ENCODE data around the gene SPATA33. TPM values are rescaled to one million over a fixed set of nuclear protein-coding genes. Genes with fewer than 3 reads are reported as not detected.

Gene SPATA33
- total RNA-seq, 1 experiment from 2014 or later: 17.4 TPM

DNA sequence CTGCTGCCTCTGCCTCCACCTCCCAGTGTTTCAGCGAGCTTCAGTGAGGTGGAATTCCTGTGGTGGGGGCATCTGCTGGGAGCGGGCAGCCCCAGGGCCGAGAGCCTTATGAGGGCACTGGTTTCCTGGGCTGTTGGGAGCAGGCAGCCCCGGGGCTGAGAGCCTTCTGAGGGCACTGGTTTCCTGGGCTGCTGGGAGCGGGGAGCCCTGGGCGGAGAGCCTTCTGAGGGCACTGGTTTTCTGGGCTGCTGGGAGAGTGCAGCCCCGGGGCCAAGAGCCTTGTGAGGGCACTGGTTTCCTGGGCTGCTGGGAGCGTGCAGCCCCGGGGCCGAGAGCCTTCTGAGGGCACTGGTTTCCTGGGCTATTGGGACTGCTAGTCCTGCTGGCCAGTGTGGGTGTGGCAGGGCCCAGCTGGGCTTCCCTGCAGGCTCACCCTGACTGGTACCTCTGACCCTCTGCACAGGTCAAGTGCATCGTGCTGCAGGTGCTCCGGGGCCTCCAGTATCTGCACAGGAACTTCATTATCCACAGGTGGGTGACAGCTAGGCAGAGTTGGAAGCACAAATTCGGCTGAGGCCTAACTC is 34.4 kb downstream of the SPATA33 start:
- no peak overlapping the region for H3K4me2 ChIP-seq (ENCODE audit: insufficient read depth, insufficient read length, low read length)
- H4K91ac ChIP-seq (ENCODE audit: insufficient read length, low read depth, low read length): no peak overlapping the region
- H3K27ac Mint-ChIP-seq: no peak overlapping the region; a peak in 1 of 7 replicates
- H3K79me2 ChIP-seq (ENCODE audit: insufficient read depth, low read length): no peaks in the 10 kb centered on the region
- H2BK20ac ChIP-seq (ENCODE audit: low read depth, low read length, poor library complexity, severe bottlenecking): no peak overlapping the region
- H2BK5ac ChIP-seq (ENCODE audit: insufficient read length, low read length): no peak overlapping the region
- H3K9me3 Mint-ChIP-seq: no peaks in the 10 kb centered on the region; a peak in 1 of 5 replicates
- H3K4me3 Mint-ChIP-seq: no peak overlapping the region
- H2BK120ac ChIP-seq (ENCODE audit: low read depth, low read length, poor library complexity, severe bottlenecking): no peak overlapping the region
- H3K9ac ChIP-seq (ENCODE audit: extremely low read depth, insufficient read length, low read length): no peak overlapping the region
- H3K9me3 ChIP-seq (ENCODE audit: control insufficient read depth, low read depth, low read length): no peaks in the 10 kb centered on the region
- no peaks in the 10 kb centered on the region for H3K27me3 ChIP-seq (ENCODE audit: insufficient read depth, low read length)
- no peak overlapping the region for H3T11ph ChIP-seq (ENCODE audit: low read length)
- H4K8ac ChIP-seq (replicated peaks; ENCODE audit: insufficient read length, low read depth, low read length): no peak overlapping the region
- H3K27me3 Mint-ChIP-seq (ENCODE audit: low read depth): peaks cover 2% of the 10 kb centered on the region; the same call in 1 of the 2 replicates
- no peak overlapping the region for H2AFZ ChIP-seq (ENCODE audit: low read length)
- peaks cover 6 to 7% of the 10 kb centered on the region in 2 experiments for H3K4me1 Mint-ChIP-seq
- WGBS (ENCODE audit: extremely low coverage, insufficient read length, low lambda C conversion rate): no CpG with 5 or more reads among the region's 13 CpGs
- H3K79me1 ChIP-seq (ENCODE audit: insufficient read depth, low read depth, low read length, poor library complexity, severe bottlenecking): no peaks in the 10 kb centered on the region
- H3K4ac ChIP-seq (ENCODE audit: low read depth, low read length): no peak overlapping the region
- TF ChIP-seq, protein P1, sequence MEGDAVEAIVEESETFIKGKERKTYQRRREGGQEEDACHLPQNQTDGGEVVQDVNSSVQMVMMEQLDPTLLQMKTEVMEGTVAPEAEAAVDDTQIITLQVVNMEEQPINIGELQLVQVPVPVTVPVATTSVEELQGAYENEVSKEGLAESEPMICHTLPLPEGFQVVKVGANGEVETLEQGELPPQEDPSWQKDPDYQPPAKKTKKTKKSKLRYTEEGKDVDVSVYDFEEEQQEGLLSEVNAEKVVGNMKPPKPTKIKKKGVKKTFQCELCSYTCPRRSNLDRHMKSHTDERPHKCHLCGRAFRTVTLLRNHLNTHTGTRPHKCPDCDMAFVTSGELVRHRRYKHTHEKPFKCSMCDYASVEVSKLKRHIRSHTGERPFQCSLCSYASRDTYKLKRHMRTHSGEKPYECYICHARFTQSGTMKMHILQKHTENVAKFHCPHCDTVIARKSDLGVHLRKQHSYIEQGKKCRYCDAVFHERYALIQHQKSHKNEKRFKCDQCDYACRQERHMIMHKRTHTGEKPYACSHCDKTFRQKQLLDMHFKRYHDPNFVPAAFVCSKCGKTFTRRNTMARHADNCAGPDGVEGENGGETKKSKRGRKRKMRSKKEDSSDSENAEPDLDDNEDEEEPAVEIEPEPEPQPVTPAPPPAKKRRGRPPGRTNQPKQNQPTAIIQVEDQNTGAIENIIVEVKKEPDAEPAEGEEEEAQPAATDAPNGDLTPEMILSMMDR (conservative IDR thresholded peaks at IDR 0.05): no peak
- H2BK15ac ChIP-seq (ENCODE audit: low read depth, low read length): no peak overlapping the region
- H3K56ac ChIP-seq (ENCODE audit: insufficient read length, low read depth, low read length): no peak overlapping the region
- no peaks in the 10 kb centered on the region for H4K20me1 ChIP-seq (ENCODE audit: control insufficient read depth, insufficient read depth, insufficient read length)
- no peak overlapping the region for H3K27ac ChIP-seq (ENCODE audit: insufficient read length, low read depth, low read length)
- no peak overlapping the region for H3K23ac ChIP-seq (ENCODE audit: insufficient read length, low read depth, low read length)
- peaks cover 36 to 72% (median 54%) of the 10 kb centered on the region in 3 experiments for H3K36me3 Mint-ChIP-seq (ENCODE audit: insufficient read depth in 1 of 3, low read depth in 3 of 3)
- no peak overlapping the region for H3K18ac ChIP-seq (ENCODE audit: insufficient read length, low read depth, low read length)
- no peak overlapping the region for H4K5ac ChIP-seq (ENCODE audit: insufficient read length, low read depth, low read length)
- no peak overlapping the region for H3K14ac ChIP-seq (ENCODE audit: insufficient read depth, low read length)
- no peak for DNase-seq
- no peak overlapping the region for H2AK5ac ChIP-seq (ENCODE audit: insufficient read length, low read length)
- H3K23me2 ChIP-seq (ENCODE audit: insufficient read length, low read depth, low read length, poor library complexity, severe bottlenecking): peaks cover 6% of the 10 kb centered on the region
- no peaks in the 10 kb centered on the region for H3K4me1 ChIP-seq (ENCODE audit: insufficient read depth, low read length)
- H2BK12ac ChIP-seq (ENCODE audit: insufficient read length, low read depth, low read length): no peak overlapping the region
